Measurements from ENCODE around the gene FBRSL1.

The FBRSL1 gene

DNA sequence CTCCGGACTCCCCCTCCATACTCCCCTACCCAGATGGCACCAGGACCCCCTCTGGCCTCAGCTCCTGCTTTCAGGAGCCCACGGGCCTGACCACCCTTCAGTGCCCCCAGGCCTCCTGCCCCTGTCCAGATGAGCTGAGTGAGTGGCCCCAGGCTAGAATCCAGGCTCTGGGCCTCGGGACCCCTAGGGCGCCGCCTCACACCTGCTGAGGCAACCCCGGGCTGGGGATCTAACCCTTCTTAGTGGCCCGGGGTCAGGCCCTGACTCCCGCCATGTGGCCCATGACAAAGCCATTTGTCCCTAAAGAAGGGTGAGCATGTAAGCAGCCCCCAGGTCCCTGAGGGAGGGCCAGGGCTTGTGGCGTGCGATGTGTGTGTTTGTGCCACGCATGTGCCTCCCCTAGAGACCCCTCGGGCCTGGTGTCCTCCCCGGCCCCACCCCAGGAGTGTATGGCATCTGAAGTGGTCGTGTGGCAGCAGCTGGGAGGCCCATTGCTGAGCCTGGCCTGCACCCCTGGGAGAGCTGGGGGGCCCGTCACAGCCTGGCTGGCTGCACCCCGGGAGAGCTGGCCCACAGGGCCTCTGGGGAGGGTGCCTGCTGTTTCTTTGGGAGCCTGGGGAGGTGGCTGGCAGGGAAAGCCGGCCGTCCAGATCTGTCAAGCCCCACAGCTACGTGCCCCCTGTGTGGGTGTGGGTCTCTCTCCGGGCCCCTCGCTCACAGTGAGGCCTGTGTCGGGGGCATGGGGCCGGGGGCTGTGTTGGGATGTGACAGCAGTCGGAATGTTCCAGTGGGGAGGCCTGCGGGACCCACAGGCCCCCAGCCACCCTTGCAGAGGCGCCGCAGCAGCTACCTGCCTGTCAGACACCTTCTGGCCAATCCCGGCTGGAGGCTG, 7.8 kb downstream of the FBRSL1 start:
- DNase-seq (ENCODE audit: low spot score): no peak

DNA sequence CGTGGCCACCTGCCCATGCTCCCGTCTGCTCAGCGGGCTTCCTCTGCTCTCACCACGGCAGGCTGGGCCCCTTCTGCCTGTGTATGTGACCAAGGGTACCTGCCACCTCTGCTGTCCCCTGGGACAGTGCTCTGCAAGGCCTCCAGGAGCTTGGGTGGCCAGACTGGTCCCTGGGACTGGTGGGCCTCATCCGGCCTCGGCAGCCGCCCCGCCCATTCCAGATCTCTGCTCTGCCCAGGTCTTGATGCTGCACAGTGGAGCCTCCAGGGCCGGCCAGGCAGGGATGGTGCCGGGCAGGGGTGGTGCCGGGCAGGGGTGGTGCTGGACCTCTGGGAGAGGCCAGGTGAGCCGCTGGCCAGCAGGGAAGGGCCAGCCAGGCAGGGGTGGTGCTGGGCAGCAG, 9.0 kb downstream of the FBRSL1 start:
- no peak for DNase-seq (ENCODE audit: low spot score)

DNA sequence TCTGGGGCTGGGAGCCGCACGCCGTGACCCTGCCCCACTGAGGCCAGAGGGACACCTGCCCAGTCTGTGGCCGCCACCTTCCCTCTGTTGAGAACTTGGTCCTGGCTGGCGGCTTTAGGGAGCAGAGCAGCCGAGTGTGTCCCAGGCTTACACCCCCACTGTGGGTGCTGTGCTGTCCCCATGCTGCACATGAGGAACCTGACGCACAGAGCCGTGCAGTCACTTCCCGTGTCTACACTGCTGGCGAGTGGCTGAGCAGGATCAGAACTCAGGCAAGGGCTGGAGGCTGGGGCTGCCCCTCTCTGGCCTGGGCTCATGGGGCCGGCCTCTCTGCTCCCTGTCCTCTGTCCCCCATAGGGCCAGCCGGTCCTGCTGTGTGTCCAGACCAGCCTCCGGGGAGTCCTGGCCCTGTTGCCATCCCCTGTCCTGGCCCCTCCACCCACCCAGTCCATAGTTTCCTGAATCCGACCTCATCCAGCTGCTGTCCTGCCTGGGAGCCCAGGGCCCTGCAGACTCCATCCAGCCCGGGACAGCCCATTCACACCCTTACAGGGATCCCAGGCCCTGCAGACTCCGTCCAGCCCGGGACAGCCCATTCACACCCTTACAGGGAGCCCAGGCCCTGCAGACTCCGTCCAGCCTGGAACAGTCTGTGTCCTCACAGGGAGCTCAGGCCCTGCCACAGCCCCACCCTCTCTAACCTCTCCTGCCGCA, 10.3 kb downstream of the FBRSL1 start:
- DNase-seq (ENCODE audit: low spot score): no peak

DNA sequence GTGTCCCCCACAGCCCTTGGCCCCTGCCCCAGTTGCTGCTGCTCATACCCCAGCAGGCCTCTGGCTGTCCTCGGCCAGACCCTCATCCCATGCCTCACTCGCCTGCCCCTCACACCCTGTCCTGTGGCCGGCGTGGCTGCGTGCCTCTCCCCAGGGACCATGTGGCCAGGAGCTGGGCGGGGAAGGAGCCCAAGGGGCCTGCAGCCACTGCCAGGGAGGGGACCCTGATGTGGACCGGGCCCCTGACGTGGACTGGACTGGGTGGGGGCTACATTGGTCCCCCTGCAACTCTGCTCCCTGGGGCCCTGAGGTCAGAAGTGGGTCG, 10.9 kb downstream of the FBRSL1 start:
- no peak for DNase-seq (ENCODE audit: low spot score)

DNA sequence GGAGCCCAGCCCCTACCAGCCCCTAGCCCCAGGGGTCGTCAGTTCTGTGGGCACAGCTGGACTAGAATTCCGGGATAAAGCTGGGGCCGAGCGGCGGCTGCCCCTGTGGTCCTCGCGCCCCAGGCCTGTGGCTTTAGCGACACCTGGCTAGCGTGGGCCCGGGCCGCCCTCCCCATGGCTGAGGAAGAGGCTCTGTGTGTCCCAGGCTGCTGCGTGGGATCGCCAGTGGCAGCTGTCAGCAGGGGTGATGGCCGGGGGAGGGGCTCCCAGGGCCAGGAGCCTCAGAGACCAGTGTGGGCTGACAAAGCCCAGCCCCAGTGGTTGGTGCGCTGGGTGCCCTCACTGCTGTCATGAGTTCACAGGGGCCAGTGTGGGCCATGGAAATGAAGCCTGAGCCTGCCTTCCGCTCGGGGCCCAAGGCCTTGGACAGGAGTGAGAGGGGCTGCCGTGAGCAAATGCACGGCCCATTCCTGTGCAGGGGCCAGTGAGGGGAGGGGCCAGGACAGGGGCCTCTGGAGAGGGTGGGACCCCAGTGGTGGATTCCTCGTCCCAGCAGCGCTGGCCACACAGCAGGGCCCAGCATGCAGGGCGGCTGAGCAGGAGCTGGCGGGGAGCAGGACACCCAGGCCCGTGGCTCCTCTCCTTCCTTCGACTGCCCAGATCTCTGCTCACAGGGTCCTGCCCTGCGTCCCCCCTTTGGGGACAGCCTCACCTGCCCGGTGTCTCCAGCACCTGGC, 11.4 kb downstream of the FBRSL1 start:
- no peak for DNase-seq (ENCODE audit: low spot score)

DNA sequence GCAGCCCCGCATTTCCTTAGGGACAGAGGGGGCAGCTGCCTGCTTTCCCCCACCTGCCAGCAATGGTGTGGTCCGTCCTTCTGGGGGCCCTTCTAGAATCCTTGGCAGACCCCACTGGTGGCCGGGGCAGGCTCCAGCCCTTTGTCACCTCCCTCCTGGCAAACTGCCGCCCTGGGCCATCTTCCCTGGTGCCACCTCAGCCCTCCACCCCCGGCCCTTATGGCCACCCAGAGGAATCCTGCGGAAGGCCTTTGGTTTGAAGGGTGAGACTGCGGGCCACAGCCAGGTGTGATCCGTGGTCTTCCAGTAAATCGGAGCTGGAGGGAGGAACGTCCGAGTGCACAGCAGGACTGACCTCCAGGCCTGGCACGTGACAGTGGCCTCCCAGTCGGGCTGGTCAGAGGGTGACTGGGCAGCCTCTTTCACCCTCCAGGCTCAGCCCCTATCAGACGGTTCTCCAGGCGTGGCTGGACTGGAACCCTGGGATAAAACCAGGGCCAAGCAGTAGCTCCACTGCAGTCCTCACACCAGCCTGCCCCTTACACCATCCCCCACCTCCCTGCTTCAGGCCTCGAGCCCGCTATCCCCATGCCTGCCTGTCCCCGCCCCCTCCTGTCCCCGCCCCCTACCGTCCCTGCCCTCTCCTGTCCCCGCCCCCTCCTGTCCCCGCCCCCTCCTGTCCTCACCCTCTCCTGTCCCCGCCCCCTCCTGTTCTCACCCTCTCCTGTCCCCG, 12.4 kb downstream of the FBRSL1 start:
- DNase-seq (ENCODE audit: low spot score): no peak

DNA sequence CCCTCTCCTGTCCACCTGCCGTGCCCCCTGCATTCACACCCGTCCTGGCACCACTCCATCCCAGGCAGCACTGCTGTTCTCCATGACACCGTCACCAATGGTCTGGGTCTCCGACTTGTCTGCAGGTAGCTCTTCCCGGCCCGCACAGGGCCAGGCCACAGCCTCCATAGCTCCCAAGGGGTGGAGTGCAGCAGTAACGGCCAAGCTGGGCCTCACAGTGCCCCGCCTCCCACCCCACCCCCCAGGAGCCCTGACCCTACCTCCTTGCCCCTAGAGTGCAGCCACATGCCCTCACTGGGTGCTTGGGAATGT, 12.9 kb downstream of the FBRSL1 start:
- DNase-seq (ENCODE audit: low spot score): no peak

DNA sequence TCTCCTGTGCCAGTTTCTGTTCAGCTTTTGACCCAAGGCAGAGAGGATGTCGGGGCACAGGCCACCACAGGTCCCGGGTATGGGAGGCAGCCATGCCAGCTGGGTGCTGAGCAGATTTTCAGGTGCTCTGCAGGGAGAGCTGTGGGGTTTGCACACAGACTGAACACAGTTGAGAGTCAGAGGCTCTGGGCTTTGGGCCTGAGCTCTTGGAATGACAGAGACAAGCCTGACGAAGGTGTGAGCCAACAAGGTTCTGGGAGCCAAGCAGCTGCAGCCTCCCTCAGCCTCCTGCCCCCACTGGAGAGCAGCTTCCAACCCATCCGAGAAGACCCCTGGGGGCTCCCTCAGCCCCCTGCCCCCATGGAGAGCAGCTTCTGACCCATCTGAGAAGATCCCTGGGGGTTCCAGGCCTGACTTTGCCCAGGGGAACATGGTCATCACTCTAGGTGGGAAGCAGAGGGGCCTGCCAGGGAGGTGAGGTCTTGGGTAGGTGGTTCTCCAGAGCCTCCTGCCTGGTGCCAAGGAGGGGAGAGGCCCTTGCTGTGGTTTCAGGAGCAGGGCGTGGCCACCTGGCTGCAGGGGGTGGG, 13.8 kb downstream of the FBRSL1 start:
- no peak for DNase-seq (ENCODE audit: low spot score)

DNA sequence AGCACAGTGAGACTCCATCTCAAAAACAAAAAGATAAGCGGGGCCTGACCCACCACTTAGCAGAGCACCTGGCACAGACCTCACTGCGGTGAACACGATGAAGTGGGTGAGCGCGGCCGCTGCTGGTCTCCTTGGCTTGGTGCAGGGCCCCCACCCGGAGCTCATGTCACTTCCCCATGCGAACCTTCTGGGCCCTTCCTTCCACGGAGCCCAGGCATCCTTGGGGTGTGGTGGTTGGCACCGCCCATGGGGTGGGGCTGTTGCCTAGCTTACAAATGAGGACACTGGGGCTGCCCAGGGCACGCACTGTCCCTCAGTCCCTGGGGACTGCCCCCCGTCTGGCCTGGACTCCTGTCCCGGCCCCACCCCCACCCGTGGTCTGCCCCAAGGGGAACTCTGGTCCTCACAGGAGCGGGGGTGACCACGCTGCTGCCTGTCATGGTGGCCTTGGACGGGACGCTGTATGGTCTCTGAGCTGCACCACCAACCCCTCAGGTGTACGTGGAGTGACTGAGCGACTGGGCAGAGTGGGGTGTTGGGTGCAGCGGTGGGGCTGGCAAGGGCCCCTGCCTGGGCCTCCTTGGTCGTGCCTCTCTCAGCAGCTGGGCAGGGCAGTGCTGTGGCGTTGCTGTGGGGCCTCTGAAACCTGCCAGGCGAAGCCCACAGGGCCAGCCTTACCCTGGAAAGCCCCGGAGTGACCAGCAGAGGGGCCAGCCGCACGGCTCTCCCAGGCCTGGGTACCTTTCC, 15.3 kb downstream of the FBRSL1 start:
- no peak for DNase-seq (ENCODE audit: low spot score)

DNA sequence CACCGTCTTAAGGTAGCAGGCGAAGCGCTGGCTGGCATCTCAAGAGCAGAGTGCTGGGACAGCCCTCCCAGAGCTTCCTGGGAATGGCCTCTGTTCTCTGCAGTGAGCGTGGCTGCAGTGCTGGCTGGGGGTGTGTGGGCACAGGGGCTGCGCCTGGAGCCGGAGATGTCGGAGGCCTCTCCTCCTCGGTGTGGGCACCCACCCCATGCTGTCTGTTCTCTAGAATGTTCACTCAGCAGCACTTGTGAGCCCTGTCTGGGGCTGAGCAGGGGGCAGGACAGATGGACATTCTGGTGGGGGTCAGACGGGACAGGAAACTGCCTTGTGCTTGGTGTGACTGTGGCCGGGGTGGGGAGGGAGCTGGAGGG, 15.9 kb downstream of the FBRSL1 start:
- no peak for DNase-seq (ENCODE audit: low spot score)

DNA sequence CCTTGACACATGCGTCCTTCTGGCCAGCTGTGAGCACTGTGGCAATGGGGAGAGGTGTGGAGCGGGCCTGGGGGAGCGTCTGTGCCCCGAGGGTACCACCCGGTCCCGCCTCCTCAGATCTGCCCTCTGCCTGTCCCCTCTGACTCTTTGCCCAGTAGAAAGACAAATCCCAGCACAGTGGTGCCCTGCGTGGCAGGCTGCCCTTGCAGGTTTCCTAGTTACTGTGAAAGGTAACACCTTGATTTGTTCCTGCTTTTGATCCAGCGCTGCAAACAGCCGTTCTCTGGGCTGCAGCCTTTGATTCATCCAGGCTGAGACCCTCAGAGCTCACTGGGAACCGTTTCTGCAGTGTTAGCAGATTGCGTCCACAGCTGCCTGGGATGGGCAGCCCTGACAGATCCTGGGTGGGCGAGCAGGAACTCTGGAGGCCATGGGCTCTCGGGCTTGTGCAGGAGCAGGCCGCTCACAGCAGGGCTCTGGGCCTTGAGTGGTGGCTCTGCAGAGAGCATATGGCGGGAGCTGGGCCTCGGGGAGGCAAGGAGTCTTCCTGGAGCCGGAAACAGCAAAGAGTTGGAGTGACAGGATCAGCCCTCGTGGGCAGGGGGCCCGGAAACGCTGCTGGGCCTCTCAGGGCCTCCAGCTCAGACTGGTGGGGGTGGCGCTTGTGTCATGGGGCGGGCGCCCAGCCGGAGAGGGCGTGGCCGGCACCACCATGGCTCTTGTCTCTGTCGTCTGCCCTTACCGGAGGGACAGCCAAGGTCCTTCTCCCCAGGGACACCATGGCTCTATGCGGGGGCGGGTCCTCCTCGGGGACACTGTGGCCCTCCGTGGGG, 16.6 kb downstream of the FBRSL1 start:
- peak; percentile 93 for DNase-seq (ENCODE audit: low spot score)

DNA sequence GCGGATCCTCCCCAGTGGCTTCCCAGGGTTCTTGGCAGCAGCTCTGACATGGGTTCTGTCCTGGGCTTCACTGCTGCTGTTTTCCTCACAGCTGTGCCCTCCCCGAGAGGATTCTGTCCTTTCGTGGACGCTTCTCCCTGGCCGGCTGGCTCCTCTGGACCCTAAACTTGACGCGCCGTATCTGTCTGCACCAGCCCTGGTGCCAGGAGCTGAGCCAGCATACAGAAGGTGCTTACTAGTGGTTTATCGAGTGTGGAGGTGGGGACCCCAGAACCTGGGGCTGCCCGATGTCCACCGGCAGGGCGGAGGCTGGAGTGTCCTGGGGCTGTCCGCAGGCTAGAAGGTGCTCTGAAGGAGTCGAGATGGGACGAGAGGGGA, 17.2 kb downstream of the FBRSL1 start:
- no peak for DNase-seq (ENCODE audit: low spot score)

DNA sequence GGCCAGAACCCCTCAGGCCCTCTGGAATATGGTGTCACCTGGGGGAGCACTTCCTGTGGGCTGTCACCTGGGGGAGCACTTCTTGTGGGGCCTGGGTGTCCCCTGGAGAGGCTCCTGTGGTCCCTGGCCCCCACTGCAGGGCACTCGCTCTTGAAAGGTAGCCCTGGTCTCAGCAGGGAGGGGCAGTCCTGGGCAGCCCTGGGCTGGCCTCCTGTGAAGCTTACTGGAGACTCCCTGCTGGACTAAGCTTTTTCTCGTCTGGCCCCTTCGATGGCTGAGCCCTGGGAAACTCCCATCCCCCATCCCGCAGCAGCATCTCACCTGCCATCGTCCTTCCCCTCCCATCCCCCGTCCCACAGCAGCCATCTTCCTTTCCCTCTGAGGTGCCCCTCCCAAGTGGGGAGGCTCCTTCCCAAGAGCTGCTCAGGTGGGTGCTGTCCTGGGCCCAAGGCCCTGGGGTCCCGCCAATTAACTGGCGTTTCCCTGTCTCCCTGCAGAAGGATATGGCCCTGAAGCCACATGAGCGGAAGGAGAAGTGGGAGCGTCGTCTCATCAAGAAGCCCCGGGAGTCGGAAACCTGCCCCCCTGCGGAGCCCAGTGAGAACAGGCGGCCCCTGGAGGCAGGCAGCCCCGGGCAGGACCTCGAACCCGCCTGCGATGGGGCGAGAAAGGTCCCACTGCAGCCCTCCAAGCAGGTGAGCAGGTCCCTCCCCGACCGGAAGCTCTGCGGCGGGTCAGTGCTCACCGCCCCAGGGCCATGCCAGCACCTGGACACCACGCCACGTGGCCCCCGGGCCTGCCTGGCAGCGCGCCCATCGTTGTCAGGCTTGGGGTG, 17.9 kb downstream of the FBRSL1 start:
- no peak for DNase-seq (ENCODE audit: low spot score)

DNA sequence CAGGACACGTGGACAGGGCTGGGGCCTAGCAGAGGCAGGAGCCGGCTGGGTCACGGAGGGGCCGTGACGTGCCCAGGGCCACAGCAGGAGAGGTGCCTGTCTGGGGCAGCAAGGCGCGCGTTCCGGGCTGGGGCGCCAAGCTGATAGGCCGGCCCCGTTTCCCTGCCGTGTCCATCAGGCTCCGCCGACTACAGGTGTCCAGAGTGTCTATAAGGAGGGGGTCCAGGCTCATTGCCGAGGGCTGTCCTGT, 18.5 kb downstream of the FBRSL1 start:
- no peak for DNase-seq (ENCODE audit: low spot score)

DNA sequence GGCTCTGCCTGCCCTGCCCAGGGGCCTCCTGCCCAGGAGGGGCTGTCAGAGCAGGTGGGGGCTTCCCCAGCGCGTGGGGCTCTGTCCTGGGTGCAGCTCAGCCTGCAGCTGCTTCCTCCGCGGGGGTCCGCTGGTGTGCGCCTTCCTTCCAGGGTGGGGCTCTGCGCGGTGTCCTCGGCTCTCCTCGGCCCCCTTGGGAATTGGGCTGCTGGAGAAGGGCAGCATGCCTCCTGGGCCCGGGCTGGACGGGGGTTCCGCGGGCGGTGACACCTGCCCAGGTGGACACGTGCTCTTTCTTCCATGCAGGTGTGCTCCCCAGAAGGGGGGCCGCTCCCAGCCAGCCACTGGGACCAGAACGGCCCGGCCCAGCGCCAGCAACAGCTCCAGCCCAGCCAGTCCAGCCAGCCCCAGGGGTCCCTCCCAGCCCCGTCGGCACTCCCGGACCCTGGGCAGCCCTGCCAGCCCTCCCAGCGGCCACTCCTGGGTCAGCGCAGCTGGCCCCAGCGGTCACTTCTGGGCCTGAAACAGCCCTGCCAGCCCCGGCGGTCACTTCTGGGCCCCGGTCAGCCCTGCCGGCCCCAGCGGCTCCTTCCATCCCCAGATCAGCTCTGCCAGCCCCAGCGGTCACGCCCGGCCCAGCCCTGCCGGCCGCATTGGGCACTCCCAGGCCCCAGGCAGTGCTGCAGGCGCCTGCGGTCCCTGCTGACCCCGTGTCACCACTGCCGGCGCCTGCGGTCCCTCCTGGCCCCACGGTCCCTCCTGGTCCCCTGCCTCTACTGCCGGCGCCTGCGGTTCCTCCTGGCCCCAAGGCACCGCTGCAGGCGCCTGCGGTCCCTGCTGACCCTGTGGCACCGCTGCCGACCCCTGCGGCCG, 19.1 kb downstream of the FBRSL1 start:
- no peak for DNase-seq (ENCODE audit: low spot score)

DNA sequence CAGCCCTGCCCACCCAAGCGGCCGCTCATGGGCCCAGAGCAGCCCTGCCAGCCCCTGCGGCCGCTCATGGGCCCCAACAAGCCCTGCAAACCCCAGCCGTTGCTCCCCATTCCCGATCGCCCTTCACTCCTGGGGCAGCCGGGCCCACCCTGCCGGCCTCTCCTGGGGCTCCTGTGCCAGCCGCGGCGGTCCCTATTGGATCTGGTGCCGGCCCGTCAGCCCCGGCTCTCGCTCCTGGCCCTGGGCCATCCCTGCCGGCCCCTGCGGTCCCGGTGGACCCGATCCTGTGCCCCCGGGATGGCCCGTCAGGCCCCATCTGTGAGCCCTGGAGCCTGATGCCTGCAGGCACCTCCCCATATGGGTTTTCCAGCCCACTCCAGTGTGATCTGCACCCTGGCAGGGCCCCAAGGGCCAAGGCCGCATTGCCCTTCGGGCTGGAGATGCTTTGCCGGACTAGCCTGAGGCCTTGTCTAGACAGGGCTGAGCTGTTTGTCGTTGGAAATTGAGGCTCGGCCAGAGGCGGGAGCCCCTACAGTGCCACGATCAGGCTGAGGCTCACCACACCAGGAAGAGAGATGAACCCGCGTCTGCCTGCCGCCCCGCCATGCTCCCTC, 20.3 kb downstream of the FBRSL1 start:
- no peak for DNase-seq (ENCODE audit: low spot score)

DNA sequence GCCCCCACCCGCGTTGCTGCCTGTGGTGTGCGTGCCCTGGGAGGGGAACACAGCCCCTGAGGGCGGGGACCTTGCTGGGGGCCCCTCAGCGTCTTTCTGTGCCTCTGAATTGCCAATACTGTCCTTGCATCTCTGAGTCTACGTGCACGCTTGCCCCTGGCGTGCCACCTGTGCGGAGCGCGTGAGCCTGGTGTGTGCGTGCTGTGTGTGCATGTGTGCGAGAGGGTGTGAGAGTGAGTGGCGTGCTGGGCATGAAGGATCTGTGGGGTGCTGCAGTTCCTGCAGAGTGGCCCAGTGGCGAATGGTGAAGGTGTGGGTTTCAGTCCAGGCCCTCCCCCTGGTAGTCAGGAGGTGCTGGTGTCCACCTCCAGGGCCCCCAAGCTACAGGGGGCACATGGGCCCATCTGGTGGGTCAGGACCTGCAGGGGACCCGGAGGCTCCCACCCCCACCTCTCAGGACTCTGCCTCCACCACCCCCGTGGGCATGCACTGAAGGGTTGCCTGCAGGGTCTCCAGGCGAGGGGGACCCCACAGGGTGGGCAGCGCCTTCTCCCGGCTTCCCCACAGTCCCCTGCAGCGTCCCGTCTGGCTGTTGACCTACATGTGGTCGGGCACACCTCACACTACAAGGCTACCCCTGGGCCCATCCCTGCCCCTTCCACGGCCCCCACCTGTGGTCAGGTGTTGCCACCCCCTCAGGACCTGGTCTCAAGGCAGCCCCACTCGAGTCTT, 21.0 kb downstream of the FBRSL1 start:
- DNase-seq (ENCODE audit: low spot score): no peak
